TTC549 (cell line): ENCODE data around the gene B4GALNT4.
"Not testable (repeated sequence)": the region's sequence is repeated elsewhere in the genome, so short reads cannot be mapped to it uniquely, and the experiment has no call there.

Experiments used
- FAIRE-seq: peaks from 2 replicates; lab custom pipeline; 2012; peaks lifted over from hg19 to GRCh38; lab: Jason Lieb, UNC

The B4GALNT4 gene

DNA sequence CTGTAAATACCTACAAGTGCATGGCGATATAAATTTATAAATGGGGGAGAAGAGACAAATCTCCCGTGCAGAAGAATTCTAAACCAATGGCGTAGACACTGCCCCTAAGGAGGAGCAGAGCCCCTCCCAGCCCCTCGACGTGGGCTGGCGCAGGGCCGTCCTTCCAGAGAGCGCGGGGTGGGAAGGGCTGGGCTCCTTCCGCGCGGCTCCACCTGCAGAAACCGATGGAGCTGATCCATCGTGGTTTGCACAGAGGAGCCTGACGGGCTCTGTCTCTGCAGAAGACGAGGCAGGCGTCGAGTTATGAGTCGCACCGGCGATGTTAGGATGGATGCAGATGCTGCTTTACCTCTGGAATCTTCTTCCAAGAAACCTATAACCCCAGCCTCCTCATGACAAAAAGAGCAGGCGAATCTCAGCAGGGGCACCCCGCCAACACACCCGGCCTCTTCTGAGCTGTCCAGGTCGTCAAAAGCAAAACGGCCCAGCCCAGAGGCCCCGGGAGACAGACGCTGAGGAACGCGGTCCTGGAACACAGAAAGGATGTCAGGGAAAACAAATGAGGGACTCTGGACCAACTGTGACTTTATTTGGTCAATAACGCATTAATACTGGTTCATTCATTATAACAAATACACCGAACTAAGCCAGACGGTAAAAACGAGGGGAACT, 11.0 kb upstream of the B4GALNT4 start:
- FAIRE-seq: no peak

DNA sequence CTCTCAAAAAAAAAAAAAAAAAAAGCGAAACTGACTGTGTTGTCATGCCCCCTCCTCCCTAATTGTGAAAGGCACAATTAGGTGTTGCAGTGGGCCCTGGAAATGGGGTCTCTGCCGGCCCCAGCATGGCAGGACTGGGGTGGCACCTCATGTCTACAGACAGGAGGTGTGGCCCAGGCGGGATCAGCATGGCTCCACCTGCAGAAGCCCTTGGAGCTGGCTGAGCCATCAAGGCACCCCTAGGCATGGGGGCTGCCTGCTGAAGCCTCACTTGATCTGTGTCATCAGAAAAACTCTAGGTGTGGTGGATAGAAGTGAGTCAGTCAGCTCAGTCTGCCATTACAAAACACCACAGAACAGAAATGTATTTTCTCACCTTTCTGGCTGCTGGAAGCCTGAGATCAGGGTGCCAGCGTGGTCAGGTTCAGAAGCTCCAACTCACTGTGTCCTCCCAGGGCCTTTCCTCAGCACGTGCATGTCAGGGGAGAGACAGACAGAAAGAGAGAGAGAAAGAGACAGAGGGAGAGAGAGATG, 10.1 kb upstream of the B4GALNT4 start:
- no peak for FAIRE-seq

DNA sequence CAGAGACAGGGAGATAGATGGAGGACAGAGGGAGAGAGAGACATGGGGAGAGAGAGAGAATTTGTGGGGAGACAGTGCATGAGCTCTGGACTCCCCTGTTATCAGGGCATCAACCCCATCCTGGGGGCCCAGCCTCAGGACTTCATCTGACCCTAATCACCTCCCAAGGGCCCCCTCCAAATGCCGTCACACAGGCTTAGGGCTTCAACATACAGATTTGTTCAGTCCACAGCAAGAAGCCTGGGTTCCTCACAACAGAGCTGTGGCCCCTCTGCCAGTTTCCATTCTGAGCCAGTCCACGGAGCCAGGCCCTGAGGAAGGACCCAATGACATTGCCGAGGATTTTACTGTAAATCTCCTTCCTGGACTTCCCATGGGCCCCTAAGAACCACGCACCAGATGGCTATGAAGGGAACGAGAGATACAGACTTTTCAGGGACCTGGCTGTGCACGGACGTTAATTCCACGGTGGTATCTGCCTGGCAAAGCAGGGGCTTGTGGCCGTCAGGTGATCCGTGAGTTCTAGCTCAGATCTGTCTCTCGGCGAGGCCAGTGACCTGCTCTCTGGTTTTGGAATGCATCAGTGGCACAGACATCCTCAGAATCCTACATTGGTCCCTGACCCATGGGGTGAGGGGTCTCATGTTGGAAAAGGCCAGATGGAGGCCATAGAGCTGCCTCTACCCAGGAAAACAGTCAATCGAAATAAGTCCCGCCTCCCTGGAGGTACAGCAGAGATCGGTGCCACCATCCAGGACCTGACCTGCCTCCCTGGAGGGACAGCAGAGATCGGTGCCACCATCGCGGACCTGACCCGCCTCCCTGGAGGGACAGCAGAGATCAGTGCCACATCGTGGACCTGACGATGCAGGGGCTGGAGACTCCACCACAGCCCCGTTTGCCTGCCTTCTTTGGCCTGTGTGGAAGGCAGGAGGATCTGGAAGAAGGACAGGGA, 8.7 kb upstream of the B4GALNT4 start:
- FAIRE-seq: no peak

DNA sequence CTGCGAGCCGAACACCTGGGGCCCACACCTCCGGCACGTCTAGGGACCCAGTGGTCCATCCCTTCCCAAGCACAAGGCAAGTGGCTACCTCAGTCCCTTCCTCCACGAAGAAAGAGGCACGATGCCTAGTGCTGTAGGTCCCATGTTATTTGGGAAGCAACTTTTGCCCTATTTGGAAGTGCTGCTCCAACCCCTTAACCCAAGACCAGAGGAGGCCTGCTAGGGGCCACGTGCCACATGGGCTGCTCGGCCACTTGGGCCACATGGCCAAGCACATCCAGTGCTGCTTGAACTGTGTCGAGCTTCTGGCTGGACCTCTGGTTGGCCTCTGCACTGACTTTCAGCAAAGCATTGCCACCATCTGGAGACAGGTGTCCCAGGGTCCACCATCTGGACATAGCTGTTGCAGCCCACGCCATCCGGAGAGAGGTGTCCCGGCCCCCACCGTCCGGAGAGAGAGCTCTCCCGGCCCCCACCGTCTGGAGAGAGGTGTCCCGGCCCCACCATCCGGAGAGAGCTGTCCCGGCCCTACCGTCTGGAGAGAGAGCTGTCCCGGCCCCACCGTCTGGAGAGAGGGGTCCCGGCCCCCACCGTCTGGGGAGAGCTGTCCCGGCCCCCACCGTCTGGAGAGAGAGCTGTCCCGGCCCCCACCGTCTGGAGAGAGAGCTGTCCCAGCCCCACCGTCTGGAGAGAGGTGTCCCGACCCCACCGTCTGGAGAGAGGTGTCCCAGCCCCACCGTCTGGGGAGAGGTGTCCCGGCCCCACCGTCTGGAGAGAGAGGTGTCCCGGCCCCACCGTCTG, 6.5 kb upstream of the B4GALNT4 start:
- FAIRE-seq: no peak

DNA sequence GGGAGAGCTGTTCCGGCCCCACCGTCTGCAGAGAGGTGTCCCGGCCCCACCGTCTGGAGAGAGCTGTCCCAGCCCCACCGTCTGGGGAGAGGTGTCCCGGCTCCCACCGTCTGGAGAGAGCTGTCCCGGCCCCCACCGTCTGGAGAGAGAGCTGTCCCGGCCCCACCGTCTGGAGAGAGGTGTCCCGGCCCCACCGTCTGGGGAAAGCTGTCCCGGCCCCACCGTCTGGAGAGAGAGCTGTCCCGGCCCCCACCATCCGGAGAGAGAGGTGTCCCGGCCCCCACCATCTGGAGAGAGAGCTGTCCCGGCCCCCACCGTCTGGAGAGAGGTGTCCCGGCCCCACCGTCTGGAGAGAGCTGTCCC, 5.9 kb upstream of the B4GALNT4 start:
- not testable (repeated sequence) for FAIRE-seq

DNA sequence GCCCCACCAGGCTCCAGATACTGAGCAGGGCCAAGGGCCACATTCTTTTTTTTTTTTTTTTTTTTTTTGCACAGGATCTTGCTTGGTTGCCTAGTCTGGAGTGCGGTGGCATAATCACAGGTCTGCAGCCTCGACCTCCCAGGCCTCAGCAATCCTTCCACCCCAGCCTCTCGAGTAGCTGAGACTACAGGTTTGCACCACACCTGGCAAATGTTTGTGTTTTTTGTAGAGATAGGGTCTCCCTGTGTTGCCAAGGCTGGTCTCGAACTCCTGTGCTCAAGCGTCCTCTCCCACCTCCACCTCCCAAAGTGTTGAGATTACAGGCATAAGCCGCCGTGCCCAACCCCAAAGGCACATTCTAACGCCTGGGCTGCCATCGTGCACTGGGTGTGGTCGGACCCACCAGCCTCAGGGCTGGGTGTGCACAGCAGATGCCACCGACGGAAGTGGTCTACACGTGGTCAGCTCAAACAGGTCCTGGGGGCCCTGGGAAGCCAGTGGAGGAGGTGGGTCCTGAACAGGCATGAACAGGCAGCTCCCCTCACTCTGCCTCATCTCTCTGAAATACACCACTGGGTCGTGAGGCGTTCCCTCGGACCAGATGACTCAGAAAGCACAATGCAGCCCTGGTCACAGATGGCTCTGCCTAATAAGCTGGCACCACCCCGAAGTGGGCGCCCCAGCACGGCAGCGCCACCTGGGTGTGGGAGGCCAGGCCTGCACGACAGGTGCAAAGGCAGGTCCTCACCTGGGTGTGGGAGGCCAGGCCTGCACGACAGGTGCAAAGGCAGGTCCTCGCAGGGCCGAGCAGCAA, 5.1 kb upstream of the B4GALNT4 start:
- FAIRE-seq: no peak

DNA sequence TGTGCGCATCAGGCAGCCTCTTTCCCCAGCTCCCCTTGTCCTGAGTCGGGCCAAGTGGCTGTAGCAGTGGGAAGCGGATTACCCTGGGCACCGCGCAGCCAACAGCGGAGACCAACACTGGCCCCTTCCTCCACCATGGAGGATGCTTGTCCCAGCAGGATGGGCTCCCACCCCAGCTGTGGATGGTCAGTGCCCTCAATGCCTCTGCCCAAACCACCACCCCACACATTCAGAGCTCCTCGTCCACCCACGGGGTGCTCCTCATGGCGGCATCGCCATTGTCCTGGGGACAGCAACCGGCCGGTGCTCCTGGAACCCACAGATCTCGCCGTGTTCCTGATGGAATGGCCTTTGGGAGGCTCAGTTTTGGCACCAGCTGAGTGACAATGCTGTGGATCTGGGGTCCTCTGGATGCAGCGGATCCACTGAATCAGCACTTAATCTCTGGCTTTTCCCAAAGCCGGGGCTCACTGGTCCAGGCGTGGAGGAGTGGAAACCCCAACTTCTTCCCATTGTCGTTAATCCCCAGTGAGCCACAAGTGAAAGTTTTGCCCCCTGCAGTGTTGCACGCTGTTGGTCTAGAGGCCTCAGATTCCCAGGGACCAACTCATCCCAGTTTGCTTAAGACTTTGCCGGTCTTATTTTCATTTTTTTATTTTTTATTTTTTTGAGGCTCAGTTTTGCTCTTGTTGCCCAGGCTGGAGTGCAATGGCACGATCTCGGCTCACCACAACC, 4.1 kb upstream of the B4GALNT4 start:
- FAIRE-seq: no peak

DNA sequence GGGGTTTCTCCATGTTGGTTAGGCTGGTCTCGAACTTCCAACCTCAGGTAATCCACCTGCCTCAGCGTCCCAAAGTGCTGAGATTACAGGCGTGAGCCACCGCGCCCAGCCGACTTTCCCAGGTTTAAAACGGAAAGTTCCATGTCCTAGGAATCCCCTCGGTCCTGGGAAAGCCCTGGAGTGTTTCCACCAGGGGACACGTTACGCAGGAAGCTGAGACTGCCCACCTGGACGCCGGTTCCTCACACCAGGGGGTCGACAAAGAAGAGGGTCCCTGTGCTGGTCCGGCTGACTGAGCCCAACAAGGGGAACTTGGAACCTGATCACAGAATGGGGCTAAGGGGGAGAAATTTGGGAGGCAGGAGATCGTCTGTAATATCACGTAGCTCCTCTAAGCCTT, 3.5 kb upstream of the B4GALNT4 start:
- no peak for FAIRE-seq

DNA sequence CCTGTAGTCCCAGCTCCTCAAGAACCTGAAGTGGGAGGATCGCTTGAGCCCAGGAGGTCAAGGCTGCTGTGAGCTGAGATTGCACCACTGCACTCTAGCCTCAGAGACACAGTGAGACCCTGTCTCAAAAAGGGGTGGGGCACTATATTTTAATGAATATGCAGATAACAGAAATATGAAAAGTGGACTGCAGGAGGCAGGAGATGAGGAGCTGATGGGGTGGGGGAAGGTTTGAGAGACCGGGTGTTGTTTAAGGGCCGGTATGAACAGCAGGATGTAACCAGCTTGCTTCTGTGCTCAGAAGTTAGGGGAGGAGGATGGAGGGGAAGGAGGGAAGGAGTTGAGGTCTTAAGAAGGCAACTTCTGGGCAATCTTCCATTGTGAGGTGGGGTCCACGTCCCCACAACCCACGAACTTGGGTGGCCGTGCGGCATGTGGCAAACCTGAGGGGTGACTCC, 1.3 kb upstream of the B4GALNT4 start:
- no peak for FAIRE-seq

DNA sequence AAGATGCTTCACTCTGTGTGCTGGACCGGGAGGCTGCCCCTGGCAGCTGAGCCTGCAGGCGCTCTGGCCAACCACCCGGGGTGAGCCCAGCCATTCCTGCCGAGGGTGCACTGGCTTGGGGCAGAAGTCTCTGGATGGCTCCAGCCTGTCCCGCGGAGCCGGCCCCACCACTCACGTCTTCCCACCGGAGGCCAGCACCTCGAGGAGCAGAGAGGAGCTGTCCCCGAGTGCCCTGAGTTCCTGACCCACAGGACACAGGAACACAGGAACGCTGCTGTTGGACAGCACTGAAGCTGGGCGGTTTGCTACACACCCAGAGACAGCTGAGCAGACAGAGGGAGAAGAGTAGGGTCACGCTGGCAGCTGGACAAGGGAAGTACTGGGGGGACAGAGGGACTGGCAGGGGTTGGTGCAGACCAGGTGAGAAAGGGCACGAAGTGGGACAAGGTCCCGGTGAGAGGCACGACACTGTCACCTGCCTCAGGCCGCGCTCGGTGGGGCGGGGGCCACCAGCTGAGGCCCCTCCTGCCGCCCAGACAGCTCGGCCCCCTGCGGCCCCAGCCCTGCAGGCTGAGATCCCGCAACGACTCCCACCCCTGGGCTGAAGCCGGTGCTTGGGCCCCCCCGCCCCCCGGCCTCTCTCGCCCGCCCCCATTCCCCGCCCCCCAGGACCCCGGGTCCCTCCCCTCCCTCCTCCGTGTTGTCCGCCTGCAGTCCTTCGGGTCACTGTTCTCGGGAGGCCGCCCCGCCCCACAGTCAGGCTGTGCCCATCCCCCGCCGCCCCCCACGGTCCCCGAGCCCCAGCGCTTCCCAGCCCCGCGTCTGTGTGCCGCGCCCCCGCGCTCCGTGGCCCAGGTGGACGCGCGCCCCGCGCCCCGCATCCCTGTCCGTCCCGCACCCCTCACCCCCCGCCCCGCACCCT, 624 bp upstream of the B4GALNT4 start:
- no peak for FAIRE-seq

DNA sequence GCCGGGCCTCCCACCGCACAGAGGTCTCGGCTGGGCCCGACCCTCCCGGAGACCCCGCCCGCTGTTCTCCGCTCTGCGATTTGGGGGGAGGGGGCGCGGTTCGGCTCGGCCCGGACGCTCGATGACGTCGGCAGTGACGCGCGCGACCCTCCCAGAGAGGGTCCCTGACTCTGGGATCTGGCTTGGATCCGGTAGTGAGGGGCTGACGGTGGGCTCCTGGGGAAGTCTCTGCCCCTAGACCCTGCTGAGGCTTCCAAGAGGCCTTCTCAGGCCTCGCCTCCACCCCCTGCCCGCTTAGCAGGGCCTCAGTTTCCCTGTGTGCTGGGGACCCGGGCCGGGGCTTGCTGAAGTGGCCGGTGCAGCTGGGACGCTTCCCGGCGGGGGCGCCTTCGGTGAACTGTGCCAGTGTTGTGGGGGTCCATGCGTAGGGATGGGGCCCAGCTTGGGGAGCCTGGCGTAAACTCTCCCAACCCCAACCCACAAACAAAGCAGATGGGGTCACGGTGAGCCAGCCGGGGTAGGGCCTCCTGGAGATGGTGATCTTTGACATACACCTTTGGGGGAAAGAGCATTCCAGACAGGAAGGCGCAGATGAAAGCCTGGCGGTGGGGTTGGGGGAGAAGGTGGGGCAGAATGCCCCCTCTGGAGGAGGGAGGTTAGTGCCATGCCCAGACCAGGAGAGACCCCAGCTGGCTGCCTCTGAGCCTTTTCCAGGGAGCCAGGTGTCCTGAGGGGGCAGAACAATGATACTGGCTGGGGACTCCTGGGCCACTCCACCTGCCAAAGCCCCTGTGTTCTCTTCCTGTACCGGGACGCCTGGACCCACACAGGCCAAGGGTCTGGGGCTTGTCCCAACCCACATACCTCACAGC, 1.0 kb downstream of the B4GALNT4 start:
- FAIRE-seq: no peak

DNA sequence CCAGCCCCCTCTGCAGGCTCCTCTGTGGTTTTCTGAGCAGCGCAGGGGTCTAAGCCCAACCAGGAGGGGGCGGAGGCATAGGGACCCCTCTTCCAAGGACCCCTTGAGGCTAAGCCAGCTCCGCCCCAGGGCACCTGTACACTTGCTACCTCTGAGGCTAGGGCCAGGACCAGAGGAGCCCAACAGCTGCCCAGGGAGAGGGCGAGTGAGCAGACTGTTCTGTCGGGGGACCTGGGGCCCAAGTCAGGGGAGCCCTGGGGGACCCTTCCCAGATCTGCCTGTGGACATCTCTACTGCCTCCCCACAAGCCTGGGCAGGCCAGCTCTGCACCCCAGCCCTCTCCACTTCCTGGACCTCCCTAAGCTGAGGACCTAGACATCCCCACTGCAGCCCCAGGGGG, 1.8 kb downstream of the B4GALNT4 start:
- no peak for FAIRE-seq

DNA sequence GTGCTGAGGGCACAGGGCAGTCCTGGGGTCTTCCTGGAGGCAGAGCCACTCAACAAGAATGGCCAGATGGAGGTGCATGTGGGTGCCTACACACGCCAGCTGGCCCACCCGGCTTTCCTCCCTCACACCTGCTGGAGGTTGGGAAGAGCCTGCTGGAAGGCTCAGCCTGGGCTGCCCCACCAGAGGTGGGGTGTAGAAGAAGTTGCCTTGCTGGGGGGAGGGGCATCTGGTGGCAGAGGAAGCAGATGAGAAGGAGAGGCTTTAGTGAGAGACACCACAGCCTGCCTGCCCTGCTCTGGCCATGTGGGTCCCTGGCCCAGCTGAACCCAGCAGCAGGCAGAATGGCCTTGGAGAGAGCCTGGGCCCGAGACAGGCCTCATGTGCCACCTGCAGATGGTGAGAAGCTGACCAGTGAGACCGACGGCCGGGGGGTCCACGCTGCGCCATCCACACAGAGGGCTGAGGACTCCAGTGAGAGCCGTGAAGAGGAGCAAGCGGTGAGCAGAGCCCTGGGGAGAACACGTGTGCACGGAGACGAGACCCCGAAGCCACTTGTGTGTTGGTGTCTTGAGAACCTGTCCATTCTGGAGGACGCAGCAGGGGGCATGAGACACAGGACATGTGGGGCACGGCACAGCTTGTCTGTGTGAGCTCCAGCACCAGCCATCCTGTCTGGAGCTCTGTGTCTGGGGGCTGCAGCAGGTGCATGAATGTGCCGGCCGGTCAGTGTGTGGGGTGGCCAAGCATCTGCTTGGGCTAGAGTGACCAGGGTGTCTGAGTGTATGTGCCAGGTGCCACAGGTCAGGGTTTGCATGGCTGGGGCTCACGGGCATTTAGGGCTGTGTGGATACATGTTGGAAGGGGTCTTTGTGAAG, 2.7 kb downstream of the B4GALNT4 start:
- FAIRE-seq: no peak

DNA sequence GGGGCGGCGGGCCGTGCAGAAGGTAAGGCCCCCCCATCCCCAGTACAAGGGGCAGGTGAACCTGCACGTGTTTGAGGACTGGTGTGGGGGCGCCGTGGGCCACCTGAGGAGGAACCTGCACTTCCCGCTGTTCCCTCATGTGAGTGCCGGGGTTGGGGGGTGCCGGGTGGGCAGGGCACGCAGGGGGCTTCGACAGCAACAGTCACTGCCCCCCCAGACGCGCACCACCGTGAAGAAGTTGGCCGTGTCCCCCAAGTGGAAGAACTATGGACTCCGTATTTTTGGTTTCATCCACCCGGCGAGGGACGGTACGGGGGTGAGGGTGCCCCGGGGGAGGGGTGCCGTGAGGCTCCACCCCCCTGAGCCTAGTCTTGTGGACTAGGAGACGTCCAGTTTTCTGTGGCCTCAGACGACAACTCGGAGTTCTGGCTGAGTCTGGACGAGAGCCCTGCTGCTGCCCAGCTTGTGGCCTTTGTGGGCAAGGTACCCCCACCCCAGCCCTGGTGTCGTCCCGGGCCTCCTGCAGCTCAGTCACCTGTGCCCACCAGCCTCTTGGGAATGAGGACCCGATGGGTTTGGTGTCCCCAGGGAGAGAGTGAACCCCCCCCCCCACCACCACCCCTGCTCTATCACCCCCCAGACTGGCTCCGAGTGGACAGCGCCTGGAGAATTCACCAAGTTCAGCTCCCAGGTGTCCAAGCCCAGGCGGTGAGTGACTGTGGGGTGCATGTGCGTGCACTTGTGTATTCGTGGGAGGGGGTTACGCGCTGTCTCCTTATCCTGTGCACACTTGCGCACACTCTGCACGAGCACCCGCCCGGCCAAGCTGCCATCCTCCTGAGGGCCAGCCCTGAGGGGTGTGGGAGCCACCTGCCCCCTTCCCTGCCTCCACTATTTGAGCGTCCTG, 3.8 kb downstream of the B4GALNT4 start:
- FAIRE-seq: no peak

DNA sequence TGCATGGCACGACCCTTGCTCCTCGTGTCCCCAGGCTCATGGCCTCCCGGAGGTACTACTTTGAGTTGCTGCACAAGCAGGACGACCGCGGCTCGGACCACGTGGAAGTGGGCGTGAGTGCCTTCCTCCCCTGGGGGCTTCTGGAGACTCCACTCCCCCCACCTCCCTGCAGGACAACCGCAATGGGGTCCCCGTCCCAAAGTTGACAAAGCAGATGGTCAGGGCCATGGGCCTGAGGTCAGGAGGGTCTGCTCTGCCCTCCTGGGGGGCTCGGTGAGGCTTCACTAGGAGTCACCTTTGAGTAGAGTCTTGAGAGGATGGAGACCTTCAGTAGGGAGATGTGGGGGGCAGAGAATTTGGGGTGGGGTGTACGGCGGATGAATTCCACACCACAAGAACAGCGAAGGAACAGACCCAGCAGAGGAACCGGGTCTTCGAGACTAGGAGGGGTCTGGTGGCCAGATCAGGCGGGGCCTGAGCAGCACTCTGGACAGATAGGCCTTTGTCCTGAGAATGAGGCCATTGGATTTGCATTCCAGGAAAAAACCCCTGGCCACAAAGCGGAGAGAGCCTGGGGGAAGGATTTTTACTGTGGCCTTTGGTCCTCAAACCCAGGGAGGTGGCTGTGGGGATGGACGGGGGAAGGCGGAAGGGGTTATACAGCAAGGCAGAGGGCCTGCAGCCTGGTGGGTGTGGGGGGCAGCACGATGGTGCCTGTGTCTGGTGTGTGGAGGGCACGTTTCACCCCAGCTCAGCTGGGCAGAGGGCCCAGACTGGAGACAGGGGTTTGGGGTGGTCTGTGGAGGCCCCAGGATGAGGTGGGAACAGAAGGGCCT, 4.6 kb downstream of the B4GALNT4 start:
- no peak for FAIRE-seq
